Ascending aorta (tissue), 2 donors: ENCODE data around the gene TCF3. TPM values are rescaled to one million over a fixed set of nuclear protein-coding genes. Genes with fewer than 3 reads are reported as not detected.

ENCODE experiments used
- DNase-seq, 2 donors: peaks; one replicate each; pipeline ENCODE4 v3.0.0-alpha.2; 2019; ENCODE audit warnings: low spot score in 2 of 2
- H3K27ac ChIP-seq, 2 donors: fragments of 200-600 bp; sonication (generic); one replicate each; pipeline ENCODE4 v1.5.1; 2016 to 2017; ENCODE audit warnings: mild to moderate bottlenecking in 1 of 2
- H3K27me3 ChIP-seq: fragments of 200-600 bp; sonication (generic); one replicate; pipeline ENCODE4 v1.5.1; 2017
- H3K36me3 ChIP-seq, 2 donors: fragments of 200-600 bp; sonication (generic); one replicate each; pipeline ENCODE4 v1.5.1; 2016
- H3K4me1 ChIP-seq, 2 donors: fragments of 200-600 bp; sonication (generic); one replicate each; pipeline ENCODE4 v1.5.1; 2016 to 2017; ENCODE audit warnings: mild to moderate bottlenecking in 1 of 2
- H3K4me3 ChIP-seq, 2 donors: fragments of 200-600 bp; sonication (generic); one replicate each; pipeline ENCODE4 v1.5.1; 2016 to 2017; ENCODE audit warnings: mild to moderate bottlenecking in 1 of 2
- H3K9me3 ChIP-seq, 2 donors: fragments of 200-600 bp; sonication (generic); one replicate each; pipeline ENCODE4 v1.5.1; 2016
- intact Hi-C: fragments of 100-400 bp; cut with DNase I; formaldehyde crosslinking; loops from one replicate; pipeline ENCODE4 v1.15.1; 2023
- total RNA-seq: library from RNA; depleted of rRNA; stranded (reverse); fragments of >200 nt; gene quantifications from one replicate; pipeline ENCODE4 v1.1.0, GENCODE V29; 2016
- TF ChIP-seq, protein P1 (sequence below), 3 experiments: fragments of 200-600 bp in 2 of 3; fragments of 450-650 bp in 1 of 3; sonication (generic) in 2 of 3; IDR thresholded peaks; one replicate each; pipeline ENCODE4 v1.5.1; 2016 to 2019; ENCODE audit warnings: antibody characterized with exemption in 3 of 3, mild to moderate bottlenecking in 1 of 3, moderate library complexity in 1 of 3

The TCF3 gene
- total RNA-seq, 1 donor from 2014 or later = 209 TPM

DNA sequence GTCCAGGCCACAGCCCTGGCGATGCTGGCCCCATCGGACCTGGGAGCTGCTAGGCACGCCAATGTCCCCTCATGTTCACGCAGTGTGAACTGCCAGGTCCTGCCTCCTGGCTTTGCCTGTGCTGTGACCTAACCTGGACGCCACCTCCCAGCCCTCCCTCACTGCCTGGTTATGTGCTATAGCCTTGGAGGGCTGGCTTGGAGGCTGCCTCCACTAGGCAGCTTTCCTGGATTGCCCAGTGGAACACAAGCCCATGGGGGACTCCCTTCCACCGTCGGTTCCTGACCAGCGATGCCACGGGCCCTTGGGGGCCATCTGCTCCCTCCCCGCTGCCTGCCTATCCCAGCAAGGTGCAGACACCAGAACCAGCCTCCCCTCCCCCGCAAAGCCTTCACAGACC lies 31.9 kb downstream of the TCF3 start:
- intact Hi-C loops = no loop called here
- H3K4me3 ChIP-seq = no peak overlapping the region
- TF ChIP-seq, protein P1, sequence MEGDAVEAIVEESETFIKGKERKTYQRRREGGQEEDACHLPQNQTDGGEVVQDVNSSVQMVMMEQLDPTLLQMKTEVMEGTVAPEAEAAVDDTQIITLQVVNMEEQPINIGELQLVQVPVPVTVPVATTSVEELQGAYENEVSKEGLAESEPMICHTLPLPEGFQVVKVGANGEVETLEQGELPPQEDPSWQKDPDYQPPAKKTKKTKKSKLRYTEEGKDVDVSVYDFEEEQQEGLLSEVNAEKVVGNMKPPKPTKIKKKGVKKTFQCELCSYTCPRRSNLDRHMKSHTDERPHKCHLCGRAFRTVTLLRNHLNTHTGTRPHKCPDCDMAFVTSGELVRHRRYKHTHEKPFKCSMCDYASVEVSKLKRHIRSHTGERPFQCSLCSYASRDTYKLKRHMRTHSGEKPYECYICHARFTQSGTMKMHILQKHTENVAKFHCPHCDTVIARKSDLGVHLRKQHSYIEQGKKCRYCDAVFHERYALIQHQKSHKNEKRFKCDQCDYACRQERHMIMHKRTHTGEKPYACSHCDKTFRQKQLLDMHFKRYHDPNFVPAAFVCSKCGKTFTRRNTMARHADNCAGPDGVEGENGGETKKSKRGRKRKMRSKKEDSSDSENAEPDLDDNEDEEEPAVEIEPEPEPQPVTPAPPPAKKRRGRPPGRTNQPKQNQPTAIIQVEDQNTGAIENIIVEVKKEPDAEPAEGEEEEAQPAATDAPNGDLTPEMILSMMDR (IDR thresholded peaks at IDR 0.05) = no peak
- H3K36me3 ChIP-seq = peaks cover 31 to 63% of the 10 kb centered on the region in 2 donors
- no peaks in the 10 kb centered on the region for H3K9me3 ChIP-seq
- no peaks in the 10 kb centered on the region for H3K27me3 ChIP-seq
- no peak overlapping the region for H3K27ac ChIP-seq
- no peaks in the 10 kb centered on the region for H3K4me1 ChIP-seq
- DNase-seq = no peak

DNA sequence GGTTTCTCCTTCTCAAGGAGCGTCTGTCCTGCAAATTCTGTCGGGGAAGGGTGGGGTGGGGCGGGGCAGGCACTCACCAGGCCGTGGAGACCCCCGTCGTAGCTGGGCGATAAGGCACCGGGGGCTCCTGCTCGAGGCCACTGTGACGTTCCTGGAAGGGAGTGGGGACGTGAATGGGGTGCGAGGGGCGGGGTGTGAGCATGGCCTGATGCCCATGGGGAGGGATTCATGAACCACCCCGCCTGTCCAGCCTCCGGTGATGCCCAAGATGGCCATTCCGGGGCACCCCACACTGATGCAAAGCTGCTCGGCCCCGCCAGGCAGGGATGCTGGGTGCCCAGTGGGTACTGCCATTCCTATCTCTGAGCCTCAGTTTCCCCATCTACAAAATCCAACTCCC lies 32.7 kb downstream of the TCF3 start:
- no peaks in the 10 kb centered on the region for H3K4me1 ChIP-seq
- TF ChIP-seq, protein P1 (IDR thresholded peaks at IDR 0.05) = no peak
- intact Hi-C loops = no loop called here
- no peak overlapping the region for H3K27ac ChIP-seq
- H3K4me3 ChIP-seq = no peak overlapping the region
- H3K9me3 ChIP-seq = no peaks in the 10 kb centered on the region
- H3K27me3 ChIP-seq = no peaks in the 10 kb centered on the region
- DNase-seq = no peak
- peaks cover 38 to 64% of the 10 kb centered on the region in 2 donors for H3K36me3 ChIP-seq

DNA sequence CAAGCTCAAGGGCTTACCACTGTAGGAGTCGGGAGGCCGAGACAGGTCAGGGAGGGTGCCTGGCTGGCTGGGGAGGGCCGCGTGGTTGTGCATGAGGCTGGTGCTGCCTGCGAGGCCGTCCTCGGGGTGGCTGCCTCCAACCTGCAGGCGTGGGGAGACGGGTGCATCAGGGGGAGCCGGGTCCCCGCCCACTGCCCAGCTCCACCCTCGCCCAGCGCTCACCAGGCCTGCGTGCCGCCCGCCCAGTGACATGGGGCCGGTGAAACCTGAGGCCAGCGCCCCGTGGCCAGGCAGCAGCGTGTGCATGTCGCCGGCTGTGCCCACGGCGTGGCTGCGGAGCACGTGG lies 33.3 kb downstream of the TCF3 start:
- no peaks in the 10 kb centered on the region for H3K4me1 ChIP-seq
- DNase-seq = no peak
- H3K36me3 ChIP-seq = peaks cover 42 to 67% of the 10 kb centered on the region in 2 donors
- TF ChIP-seq, protein P1 (IDR thresholded peaks at IDR 0.05) = no peak
- no peak overlapping the region for H3K27ac ChIP-seq
- intact Hi-C loops = no loop called here
- no peaks in the 10 kb centered on the region for H3K27me3 ChIP-seq
- no peak overlapping the region for H3K4me3 ChIP-seq
- H3K9me3 ChIP-seq = no peaks in the 10 kb centered on the region

DNA sequence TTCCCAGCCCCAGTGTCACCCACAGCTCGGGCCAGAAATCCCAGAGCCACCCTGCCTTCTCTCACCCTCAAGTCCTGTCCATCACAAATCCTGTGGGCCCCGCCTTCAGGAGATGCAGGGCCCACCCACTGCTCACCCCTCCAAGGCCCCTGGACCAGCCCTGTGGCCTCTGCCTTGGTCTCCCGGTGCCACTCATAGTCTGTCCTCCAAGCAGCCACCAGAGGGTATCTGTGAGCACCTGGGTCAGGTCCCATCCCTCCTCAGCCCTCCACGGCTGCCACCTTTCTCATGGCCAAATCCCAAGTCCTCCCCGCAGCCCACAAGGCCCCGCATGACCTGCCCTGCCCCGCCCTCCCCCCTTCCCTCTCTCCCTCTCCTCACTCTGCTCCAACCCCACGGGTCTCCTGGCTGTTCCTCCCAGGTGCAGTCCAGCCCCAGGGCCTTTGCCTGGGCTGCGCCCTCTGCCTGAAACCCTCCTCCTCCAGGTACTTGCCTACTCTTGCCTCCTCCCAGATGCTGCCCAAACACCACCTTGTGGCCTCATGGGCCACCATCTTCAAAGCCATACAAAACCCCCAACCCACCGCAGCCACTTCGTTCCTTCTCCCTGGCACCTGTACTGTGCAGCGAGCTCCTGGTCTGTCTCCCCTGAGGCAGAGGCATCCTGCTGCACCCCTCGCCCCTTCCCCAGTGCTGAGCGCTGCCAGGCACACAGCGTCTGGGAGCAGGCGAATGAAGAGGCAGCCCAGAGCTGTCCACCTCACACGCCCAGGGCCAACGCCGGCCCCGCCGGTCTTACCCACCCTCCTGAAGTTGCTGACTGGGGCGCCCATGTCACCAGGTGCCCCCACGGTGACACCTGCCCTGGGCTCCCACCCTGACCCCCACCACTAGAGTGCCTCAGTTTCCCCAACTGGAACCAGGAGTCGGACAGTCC lies 34.0 kb downstream of the TCF3 start:
- intact Hi-C loops = no loop called here
- no peaks in the 10 kb centered on the region for H3K27me3 ChIP-seq
- TF ChIP-seq, protein P1 (IDR thresholded peaks at IDR 0.05) = peak in 1 of 3 experiments; percentile 13
- no peak overlapping the region for H3K4me3 ChIP-seq
- H3K9me3 ChIP-seq = no peaks in the 10 kb centered on the region
- H3K4me1 ChIP-seq = no peaks in the 10 kb centered on the region
- no peak for DNase-seq
- H3K27ac ChIP-seq = no peak overlapping the region
- H3K36me3 ChIP-seq = peaks cover 40 to 69% of the 10 kb centered on the region in 2 donors

DNA sequence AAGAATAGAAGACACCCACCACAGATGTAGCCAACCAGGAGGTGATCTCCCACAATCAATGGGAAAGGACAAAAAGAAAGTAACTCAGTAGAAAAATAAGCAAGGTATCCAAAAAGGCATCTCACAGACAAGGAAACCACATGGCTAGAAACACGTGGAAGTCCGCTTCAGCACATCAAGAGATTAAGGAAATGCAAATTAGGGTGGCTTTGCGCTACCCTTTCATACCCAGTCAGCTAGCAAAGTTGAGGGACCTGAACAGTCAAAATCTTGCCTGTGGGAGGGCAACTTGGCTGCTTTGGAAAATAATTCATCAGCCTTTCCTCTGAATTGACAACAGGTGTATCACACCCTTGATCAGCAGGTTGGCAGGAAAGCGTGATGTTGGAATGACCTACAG lies 35.5 kb downstream of the TCF3 start:
- Histone ChIP-seq H3K36me3 (peaks cover 36 to 80% of the 10 kb centered on the region in 2 donors), H3K27me3 (no peaks in the 10 kb centered on the region), H3K27ac (no peak overlapping the region), H3K4me1 (no peaks in the 10 kb centered on the region), H3K9me3 (no peaks in the 10 kb centered on the region), H3K4me3 (no peak overlapping the region)
- no peak for DNase-seq
- intact Hi-C loops = no loop called here
- TF ChIP-seq, protein P1 (IDR thresholded peaks at IDR 0.05) = no peak
